DMS153 treated with DMSO at 0.1 percent for 48 hours (cell line): ENCODE results near the gene NUCKS1.

Experiments
- DNase-seq: peaks from one replicate; lab custom pipeline; 2025; ENCODE audit not compliant: unreplicated experiment; lab: John Stamatoyannopoulos, UW

NUCKS1 gene

GRCh38 chr1:205701891-205702290 lies 48.1 kb downstream of the NUCKS1 start:
- DNase-seq = no peak

GRCh38 chr1:205701420-205701819 lies 48.6 kb downstream of the NUCKS1 start:
- DNase-seq = no peak

GRCh38 chr1:205700865-205701401 lies 49.0 kb downstream of the NUCKS1 start:
- no peak for DNase-seq

GRCh38 chr1:205699416-205699815 lies 50.6 kb downstream of the NUCKS1 start:
- no peak for DNase-seq

GRCh38 chr1:205698921-205699320 lies 51.1 kb downstream of the NUCKS1 start:
- no peak for DNase-seq

- DNase-seq = no peak
These were observed 56.5 kb downstream of the NUCKS1 start for GRCh38 chr1:205693421-205693991.

- no peak for DNase-seq
These were observed 57.6 kb downstream of the NUCKS1 start for GRCh38 chr1:205692423-205692822.

GRCh38 chr1:205690122-205690756 lies 59.7 kb downstream of the NUCKS1 start:
- no peak for DNase-seq

GRCh38 chr1:205689479-205689878 lies 60.5 kb downstream of the NUCKS1 start:
- no peak for DNase-seq

- no peak for DNase-seq
These were observed 61.6 kb downstream of the NUCKS1 start for GRCh38 chr1:205688171-205689080.

GRCh38 chr1:205687242-205687641 lies 62.7 kb downstream of the NUCKS1 start:
- DNase-seq = no peak

GRCh38 chr1:205681364-205681763 lies 68.6 kb downstream of the NUCKS1 start:
- no peak for DNase-seq

GRCh38 chr1:205680073-205680851 lies 69.7 kb downstream of the NUCKS1 start, which contains the start of gene SLC45A3:
SLC45A3 (minus strand) TSS chr1:205680509; CDS start chr1:205664656, 15,853 bp downstream.
- no peak for DNase-seq

GRCh38 chr1:205678286-205679111 lies 71.5 kb downstream of the NUCKS1 start:
- DNase-seq = no peak

GRCh38 chr1:205677167-205677566 lies 72.8 kb downstream of the NUCKS1 start:
- DNase-seq = no peak

GRCh38 chr1:205676597-205676996 lies 73.4 kb downstream of the NUCKS1 start:
- no peak for DNase-seq

GRCh38 chr1:205676002-205676401 lies 74.0 kb downstream of the NUCKS1 start:
- no peak for DNase-seq

GRCh38 chr1:205675247-205675646 lies 74.7 kb downstream of the NUCKS1 start:
- DNase-seq = no peak

- no peak for DNase-seq
These were observed 77.0 kb downstream of the NUCKS1 start for GRCh38 chr1:205672970-205673369.

GRCh38 chr1:205672395-205672889 lies 77.5 kb downstream of the NUCKS1 start:
- DNase-seq = no peak
